Smooth muscle cell of the brain vasculature (primary cell): ENCODE data around the gene ESX1.
"Not testable (repeated sequence)": the region's sequence is repeated elsewhere in the genome, so short reads cannot be mapped to it uniquely, and the experiment has no call there.

ENCODE experiments used
- DNase-seq: peaks from one replicate; pipeline ENCODE4 v3.0.0-alpha.2; 2012; ENCODE audit warnings: low read depth, low spot score

The ESX1 gene

DNA sequence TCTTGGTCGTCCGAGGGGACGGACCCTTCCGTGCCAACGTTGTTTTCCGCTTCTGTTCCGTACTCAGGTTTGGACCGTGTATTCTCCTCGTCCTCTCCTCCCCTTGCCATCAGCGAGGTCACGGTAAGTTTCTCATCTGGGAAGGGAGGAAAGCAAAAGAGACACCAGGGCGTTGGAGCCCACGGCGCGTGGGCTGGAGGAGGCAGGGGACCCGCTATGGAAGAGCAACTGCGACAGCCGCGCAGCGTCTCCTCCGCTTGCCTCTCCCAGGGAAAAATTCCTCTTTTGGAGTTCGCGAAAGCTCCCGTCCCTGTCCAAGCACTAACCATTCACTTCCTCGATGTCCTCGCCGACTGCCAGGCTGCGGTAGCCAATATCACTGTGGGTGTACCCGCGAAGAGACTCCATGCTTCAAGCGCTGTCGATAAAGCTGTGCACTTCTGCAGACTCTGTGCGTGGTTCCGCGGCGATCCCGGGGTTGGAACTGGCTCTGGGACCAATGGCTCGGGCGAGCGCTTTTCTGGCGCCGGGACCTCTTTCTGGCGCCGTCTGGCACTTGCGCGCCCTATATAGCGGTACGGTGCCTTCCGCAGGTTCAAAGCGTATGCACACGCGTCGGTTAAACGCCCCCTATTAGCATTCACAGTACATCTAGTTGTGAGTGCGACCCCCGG, at the start of gene ESX1:
TSS of gene ESX1 (minus strand) at position 492 of the 674 bp plus-strand sequence. CDS start at position 408, 84 bp downstream.
- no peak for DNase-seq

DNA sequence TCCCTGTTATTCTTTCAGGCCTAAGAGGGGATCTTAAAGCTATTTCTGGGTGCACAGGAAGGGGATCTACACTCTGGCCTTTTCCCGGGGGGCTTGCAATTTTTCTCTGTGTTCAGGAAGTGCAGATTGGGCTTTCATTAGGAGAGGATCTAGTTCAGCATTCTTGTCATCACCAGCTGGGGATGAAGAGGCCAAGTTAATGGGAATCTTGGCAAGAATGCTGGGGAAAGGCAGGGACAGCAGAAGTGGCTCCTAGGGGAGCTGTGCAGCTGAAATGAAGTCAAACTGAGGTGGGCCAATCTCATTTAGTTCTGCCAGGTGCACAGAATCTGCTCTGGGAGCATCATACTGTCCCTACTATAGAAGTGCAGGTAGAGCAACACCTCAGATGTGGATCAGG, 40.9 kb upstream of the ESX1 start:
- DNase-seq, result no peak

DNA sequence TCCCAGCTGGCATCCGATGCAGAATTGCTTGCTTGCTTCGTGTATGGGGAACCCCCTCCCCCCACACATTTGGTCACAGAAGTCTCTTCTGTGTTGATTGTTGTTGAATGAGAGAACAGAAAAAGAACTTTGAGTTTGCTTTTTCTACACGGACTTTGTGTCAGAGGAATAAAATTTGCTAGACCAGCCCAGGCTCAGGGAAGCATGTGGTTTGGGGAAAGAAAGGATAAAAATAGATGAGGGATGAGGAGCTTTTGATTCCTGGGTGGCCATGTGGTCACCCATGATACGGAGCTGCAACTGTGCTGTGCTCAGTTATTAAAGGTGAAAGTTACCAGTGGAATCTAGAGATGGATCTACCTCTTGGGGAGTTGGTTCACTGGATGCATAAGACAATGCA, 34.2 kb upstream of the ESX1 start:
- DNase-seq, result no peak

DNA sequence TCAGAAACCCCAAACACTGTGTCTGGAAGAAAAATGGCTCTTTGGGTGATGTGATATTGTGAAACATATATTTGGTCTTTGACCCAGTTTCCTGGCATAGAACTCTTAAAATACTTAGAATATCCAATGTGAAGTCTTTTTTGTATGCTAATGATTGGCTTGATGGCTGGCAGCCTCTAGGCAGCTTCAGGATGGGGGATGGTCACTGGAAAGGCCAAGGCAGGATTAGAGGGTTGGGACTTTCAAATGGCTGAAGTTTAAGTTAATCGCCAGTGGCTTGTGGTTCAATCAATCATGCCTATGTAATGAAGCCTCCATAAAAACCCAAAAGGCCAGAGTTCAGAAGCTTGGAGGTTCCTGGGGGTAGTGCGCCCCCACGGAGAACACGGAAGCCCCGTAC, 33.5 kb upstream of the ESX1 start:
- DNase-seq, result no peak

DNA sequence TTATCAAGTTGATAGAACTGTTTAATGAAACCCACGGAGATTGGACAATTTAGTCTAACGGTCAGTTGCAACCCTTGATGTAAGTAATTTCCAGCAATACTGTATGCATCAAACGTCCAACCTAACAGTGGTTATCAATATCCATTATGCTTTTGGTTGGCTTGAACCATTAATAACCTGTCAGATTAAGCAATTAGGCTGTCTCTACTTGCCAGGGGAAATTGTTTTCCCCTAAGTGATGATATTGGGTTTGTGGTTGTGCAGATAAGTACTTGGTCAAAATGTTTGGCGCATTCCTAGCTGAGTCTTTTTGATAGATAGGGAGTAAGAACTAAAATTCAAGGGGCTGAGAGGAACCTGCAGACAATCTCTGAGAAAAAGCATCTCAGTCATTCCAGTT, 30.5 kb upstream of the ESX1 start:
- no peak for DNase-seq

DNA sequence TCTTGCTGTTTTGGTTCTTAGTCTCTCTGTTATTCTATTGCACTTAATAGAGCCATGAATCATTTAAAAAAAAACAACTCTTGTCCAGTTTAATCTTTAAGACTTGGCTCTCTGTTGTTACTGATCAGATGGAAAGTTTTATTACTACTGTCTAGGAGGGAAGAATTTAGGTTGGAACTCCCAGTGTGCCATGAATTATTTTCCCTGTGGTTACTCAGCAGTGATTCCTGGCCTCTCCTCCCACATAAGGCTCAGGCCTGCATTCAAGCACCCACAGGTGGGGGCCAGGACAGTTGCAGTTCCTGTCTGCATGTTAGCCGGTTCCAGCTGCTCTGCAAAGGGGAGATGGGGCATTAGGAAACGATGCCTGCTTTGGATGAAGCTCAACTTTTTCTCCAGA, 29.8 kb upstream of the ESX1 start:
- DNase-seq, result no peak

DNA sequence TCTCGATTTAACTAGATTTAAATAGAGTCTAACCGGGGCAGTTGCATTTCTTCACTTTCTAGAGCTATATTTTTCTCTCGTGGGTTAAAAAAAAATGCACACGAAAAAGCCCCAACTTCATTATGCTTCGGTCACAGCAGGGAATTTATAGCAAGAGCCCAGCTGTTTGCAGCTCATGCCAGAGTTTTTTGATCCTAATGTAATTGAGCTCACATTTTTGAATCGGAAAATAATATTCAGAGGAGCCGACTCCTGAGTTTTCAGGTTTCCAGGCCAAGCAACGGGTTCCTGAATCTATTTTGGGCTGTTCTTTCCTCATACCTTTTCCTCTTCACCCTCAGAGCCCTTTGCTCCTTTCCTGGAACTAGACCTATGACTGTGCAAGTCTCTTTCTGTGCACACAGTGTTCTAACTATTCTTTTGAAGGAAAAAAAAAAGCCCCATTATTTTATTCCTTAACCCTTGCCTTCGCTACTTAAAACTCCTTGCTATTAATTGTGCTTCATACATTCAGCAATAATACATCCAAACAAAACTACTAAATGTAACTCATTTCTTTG, 27.5 kb upstream of the ESX1 start:
- DNase-seq, result no peak

DNA sequence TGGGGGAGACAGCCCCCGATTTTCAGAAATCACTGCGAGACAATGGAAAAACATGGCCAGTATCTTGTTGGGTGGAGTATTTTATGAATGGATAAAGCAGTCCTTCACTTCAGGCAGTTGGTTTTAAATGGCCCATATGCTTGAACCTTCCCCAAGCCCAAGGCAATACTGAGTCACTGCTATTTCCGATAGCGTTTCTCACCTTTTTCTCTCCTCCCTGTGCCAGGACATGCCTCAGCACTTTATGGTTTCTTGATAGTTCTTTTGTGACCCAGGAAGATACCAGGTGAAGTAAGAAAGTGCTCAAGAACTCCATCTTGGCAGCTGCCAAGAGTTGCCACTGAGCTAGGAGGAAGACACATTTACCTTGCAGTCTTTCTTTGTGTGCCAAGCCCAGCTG, 26.8 kb upstream of the ESX1 start:
- DNase-seq, result no peak

DNA sequence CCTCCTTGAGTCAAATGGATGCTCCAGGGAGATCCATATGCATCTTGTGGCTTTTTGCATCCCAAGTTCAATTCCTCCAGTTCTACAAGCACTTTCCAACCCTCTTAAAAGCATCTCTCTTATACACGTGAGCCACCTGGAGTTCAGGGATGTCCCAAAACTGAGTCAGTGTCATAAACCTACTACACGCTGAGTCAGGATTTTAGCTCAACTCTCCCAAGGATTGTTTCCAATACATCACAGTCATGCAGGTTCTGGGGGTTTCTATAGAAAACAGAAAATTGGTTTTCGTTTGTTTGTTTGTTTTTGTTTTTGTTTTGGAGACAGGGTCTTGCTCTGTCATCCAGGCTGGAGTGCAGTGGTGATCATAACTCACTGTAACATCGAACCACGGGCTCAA, 25.9 kb upstream of the ESX1 start:
- DNase-seq, result no peak

DNA sequence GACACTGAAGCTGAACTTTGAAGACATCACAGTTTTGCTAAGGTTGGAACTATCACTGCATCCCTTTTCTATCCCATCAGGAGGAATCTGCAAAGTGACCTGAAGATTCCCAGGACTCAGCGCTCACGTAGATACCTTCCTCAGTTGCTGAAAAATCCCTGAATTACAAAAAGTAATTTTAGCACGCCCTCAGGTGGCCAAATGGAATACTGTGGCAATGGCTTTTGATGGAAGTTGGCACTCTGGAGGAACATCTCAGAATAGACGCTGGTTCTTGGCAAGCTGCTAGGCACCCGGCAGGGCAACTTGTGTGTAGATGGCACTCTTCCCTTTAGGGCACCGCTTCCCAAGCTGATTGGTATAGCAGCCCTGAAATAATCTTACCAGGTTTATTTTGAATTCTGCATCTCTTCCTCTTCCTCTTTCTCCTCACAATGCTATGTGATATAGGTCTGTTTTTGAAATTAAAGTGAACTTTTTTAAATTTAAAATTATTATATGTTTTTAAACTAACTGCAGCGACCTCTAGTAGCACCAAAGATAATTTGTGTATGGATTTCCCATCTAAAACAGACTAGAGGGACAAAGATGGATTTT, 16.3 kb upstream of the ESX1 start:
- DNase-seq, result no peak

DNA sequence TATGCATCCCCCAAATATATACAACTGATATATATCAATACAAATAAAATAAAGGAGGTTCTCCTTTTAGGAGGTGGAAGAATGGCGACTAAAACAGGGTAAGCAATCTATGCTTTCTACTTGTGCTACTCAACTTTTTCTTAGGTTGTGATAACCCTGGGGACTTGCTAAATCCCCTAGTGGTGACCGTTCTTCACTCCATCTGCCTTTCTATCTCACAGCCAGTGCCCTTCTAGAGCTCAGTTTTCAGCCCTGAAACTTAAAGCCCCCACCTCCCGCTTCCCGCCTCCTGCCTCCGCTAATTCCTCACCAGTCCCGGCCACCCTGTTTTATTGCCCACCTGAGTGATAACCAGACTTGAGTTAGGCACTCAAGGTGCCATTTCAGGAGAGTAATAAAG, 15.5 kb upstream of the ESX1 start:
- no peak for DNase-seq

DNA sequence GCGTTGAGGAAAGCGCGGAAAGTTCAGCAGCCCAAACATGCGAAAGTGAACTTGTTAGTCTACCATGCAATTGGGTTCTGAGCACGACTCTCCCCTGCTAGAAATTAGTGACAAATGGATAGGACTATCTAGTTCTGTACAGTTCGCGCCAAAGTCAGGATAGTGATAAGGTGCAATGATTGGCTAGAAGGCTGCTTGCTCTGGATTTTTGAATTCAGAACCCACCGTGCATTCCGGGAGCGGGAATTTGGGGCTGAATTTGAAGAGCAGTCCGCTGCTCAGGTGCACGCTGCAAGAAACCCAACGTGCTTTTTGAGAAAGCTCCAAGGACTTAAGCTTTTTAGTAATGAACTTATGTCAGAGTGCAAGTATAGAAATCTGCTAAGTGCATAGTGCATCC, 732 bp upstream of the ESX1 start:
- DNase-seq, result no peak

DNA sequence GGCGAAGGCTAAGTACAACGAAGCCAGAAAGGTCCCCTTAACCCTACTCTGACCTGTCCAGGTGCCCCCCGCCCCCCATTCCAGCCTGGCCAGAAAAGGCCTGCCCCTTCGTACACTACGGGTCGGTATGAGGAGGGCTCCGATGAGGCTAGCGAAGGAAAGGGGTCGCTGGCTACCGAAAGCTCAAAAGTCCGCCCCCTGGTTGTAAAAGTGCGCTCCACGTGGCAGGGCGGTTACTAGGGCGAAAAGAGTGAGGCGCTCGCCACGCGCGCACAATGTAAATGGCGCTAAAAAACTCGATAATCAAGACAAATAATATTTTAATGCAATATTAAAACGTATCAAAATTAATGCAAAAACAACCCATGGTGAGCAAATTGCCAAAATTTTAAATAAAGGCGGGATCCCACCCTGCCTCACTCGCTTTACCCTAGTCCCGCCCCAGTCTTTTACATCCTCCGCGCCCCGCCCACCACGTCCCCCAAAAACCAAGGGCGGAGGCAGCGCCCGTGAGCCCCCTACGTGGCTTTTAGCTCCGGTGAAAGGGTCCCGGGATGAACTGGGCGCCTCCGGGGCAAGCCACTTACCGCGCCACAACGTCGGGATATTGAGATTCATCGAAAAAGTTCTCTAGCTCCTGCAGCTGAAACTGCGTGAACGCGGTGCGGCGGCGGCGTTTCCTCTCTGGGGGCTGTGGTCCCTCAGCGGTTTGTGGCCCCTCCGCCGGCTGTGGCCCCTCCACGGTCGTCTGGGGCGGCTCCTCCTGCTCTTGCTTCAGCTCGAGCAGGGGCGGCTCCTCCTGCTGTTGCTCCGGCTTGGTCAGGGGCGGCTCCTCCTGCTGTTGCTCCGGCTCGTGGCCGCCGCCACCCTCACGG, 929 bp downstream of the ESX1 start:
- DNase-seq, result no peak

DNA sequence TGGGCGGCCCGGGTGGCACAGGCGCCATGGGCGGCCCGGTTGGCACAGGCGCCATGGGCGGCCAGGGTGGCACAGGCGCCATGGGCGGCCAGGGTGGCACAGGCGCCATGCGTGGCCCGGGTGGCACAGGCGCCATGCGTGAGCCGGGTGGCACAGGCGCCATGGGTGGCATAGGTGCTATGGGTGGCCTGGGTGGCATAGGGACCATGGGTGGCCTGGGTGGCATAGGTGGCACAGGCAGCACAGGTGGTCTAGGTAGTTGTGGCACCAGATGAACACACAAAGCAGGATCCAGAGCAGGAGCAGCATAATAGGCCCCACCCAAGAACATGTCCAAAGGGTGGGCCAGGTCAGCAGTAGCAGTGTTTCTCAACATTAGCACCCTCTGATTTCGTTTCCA, 4.3 kb downstream of the ESX1 start:
- DNase-seq, result no peak

DNA sequence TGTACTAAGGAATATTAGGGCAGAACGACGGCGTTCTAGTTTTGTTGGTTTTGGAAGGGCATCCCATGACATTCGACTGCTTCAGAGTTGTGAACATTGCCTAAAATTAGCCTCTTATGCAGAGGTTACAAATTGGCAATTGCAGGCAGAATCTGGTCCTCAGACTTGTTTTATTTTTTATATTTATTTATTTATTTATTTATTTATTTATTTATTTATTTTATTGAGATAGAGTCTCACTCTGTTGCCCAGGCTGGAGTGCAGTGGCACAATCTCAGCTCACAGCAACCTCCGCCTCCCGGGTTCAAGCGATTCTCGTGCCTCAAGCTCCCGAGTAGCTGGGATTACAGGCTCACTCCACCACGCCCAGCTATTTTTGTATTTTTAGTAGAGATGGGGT, 24.7 kb downstream of the ESX1 start:
- not testable (repeated sequence) for DNase-seq

DNA sequence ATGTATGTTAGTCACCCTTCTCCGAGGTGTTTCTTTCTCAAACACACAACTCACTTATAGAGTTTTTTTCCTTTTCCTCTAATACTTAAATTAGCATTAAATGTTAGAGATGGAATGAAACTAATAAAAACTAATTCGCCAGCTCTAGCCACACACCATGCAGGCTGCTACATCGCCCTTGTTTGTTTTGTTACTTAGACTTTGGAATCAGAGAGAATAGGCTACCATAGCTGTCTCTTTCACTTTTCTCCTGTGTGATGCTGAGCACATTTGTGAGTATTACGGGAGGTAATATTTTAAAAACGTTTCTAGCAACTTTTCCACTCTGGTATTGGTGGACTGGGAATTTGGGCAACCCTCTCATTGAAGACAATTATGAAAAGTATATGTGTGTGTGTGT, 43.5 kb downstream of the ESX1 start:
- no peak for DNase-seq

DNA sequence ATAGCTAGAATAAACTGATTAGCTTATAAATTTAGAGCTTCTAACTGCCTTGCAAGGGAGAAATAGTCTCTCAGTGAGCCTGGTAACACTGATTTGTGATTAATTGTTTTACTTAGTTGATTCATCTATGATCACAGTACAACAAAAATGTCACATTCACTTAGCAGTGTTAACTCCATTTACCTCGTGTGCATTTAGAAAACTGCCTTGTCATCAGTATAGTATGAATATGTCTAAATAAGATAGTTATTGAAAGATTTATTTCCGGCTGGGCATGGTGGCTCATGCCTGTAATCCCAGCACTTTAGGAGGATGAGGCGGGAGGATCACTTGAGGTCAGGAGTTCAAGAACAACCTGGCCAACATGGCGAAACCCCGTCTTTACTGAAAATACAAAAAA, 49.2 kb downstream of the ESX1 start:
- DNase-seq, result no peak
